Tongue (tissue), 2 donors: ENCODE measurements around the gene PRDM16. TPM values are rescaled to one million over a fixed set of nuclear protein-coding genes. Genes with fewer than 3 reads are reported as not detected.
A peak's percentile ranks its signal among the peaks of the same experiment; 100 is the strongest.
"Not testable (repeated sequence)": the region's sequence is repeated elsewhere in the genome, so short reads cannot be mapped to it uniquely, and the experiment has no call there.

Experiments used
- DNase-seq: peaks from one replicate; pipeline ENCODE4 v3.0.0-alpha.2; 2015
- total RNA-seq: library from RNA; depleted of rRNA; stranded (reverse); fragments of >200 nt; gene quantifications from one replicate; pipeline ENCODE4 v1.2.3, GENCODE V29; 2014

The PRDM16 gene
- total RNA-seq, 1 donor from 2014 or later: 1.6 TPM

- DNase-seq: no peak
These were observed 95.7 kb downstream of the PRDM16 start for GRCh38 chr1:3164671-3165070.

GRCh38 chr1:3165189-3165588, 96.2 kb downstream of the PRDM16 start:
- not testable (repeated sequence) for DNase-seq

- no peak for DNase-seq
These were observed 97.4 kb downstream of the PRDM16 start for GRCh38 chr1:3166206-3166918.

GRCh38 chr1:3167255-3167654, 98.3 kb downstream of the PRDM16 start:
- DNase-seq: no peak

GRCh38 chr1:3168678-3169077, 99.7 kb downstream of the PRDM16 start:
- no peak for DNase-seq

GRCh38 chr1:3169665-3170356, 100.8 kb downstream of the PRDM16 start:
- DNase-seq: no peak

- DNase-seq: peak; percentile 82
These were observed 101.8 kb downstream of the PRDM16 start for GRCh38 chr1:3170561-3171453.

GRCh38 chr1:3171761-3172160, 102.8 kb downstream of the PRDM16 start:
- no peak for DNase-seq

GRCh38 chr1:3172431-3173380, 103.7 kb downstream of the PRDM16 start:
- no peak for DNase-seq

- no peak for DNase-seq
These were observed 104.5 kb downstream of the PRDM16 start for GRCh38 chr1:3173381-3173980.

- peak; percentile 63 for DNase-seq
These were observed 105.7 kb downstream of the PRDM16 start for GRCh38 chr1:3174487-3175247.

- no peak for DNase-seq
These were observed 106.5 kb downstream of the PRDM16 start for GRCh38 chr1:3175486-3175885.

GRCh38 chr1:3176028-3176427, 107.0 kb downstream of the PRDM16 start:
- no peak for DNase-seq

GRCh38 chr1:3176820-3177219, 107.8 kb downstream of the PRDM16 start:
- no peak for DNase-seq

GRCh38 chr1:3178279-3178678, 109.3 kb downstream of the PRDM16 start:
- no peak for DNase-seq

GRCh38 chr1:3179471-3179870, 110.5 kb downstream of the PRDM16 start:
- no peak for DNase-seq

GRCh38 chr1:3180915-3181314, 111.9 kb downstream of the PRDM16 start:
- no peak for DNase-seq

- DNase-seq: no peak
These were observed 113.0 kb downstream of the PRDM16 start for GRCh38 chr1:3181956-3182355.

- no peak for DNase-seq
These were observed 114.4 kb downstream of the PRDM16 start for GRCh38 chr1:3183411-3183810.

GRCh38 chr1:3183813-3184212, 114.8 kb downstream of the PRDM16 start:
- DNase-seq: no peak

GRCh38 chr1:3184666-3185065, 115.7 kb downstream of the PRDM16 start:
- DNase-seq: no peak
